PFSK-1 (cell line): ENCODE results near the gene HRH1.

ENCODE experiments used
- FOXP2 ChIP-seq: optimal IDR thresholded peaks from 2 replicates; pipeline ENCODE3; 2011; ENCODE audit warnings: borderline replicate concordance, control low read depth, inconsistent platforms; ENCODE audit not compliant: insufficient read depth; ENCODE audit errors: extremely low read length, extremely low read depth
- POLR2AphosphoS5 ChIP-seq: IDR thresholded peaks from 2 replicates; pipeline ENCODE4 v1.6.1; 2012; ENCODE audit warnings: low read depth, mild to moderate bottlenecking, control low read depth, low read length, moderate library complexity
- REST ChIP-seq, 2 experiments: IDR thresholded peaks; 2 replicates each; pipeline versions ENCODE4 v1.6.1 to v1.8.0; 2011 to 2012; ENCODE audit warnings: low read depth in 2 of 2, low read length in 2 of 2, control low read depth in 1 of 2, inconsistent platforms in 1 of 2, mild to moderate bottlenecking in 1 of 2, moderate library complexity in 1 of 2; ENCODE audit not compliant: insufficient read depth in 1 of 2
- SIN3A ChIP-seq: IDR thresholded peaks from 2 replicates; pipeline ENCODE4 v1.6.1; 2012; ENCODE audit warnings: mild to moderate bottlenecking, low read length, moderate library complexity, borderline replicate concordance; ENCODE audit not compliant: insufficient read depth
- TAF1 ChIP-seq: IDR thresholded peaks from 2 replicates; pipeline ENCODE4 v1.6.1; 2012; ENCODE audit warnings: low read length, control low read depth, borderline replicate concordance; ENCODE audit not compliant: insufficient read depth

Gene HRH1

GRCh38 chr3:11168406-11168805 is 14.1 kb downstream of the HRH1 start:
- TF ChIP-seq FOXP2 (no peak), TAF1 (no peak), POLR2AphosphoS5 (no peak), SIN3A (no peak), REST (IDR thresholded peaks at IDR 0.05; ENCODE audit: insufficient read depth in 1 of 2, low read depth in 2 of 2, low read length in 2 of 2) (no peak)

GRCh38 chr3:11168881-11169805 is 14.8 kb downstream of the HRH1 start:
- TF ChIP-seq SIN3A: no peak
- no peak for TF ChIP-seq TAF1
- TF ChIP-seq FOXP2: no peak
- TF ChIP-seq POLR2AphosphoS5: no peak
- no peak for TF ChIP-seq REST (IDR thresholded peaks at IDR 0.05; ENCODE audit: insufficient read depth in 1 of 2, low read depth in 2 of 2, low read length in 2 of 2)

GRCh38 chr3:11170052-11170770 is 15.9 kb downstream of the HRH1 start:
- TF ChIP-seq POLR2AphosphoS5 (no peak), SIN3A (no peak), REST (IDR thresholded peaks at IDR 0.05; ENCODE audit: insufficient read depth in 1 of 2, low read depth in 2 of 2, low read length in 2 of 2) (no peak), FOXP2 (no peak), TAF1 (no peak)

- TF ChIP-seq REST (IDR thresholded peaks at IDR 0.05; ENCODE audit: insufficient read depth in 1 of 2, low read depth in 2 of 2, low read length in 2 of 2) (no peak), SIN3A (no peak), TAF1 (no peak), FOXP2 (no peak), POLR2AphosphoS5 (no peak)
These were observed 17.9 kb downstream of the HRH1 start for GRCh38 chr3:11172096-11172690.
